Urothelium cell line (cell line): ENCODE measurements around the gene NFYA.

Experiments used
- DNase-seq: peaks from one replicate; pipeline ENCODE4 v3.0.0; 2011; ENCODE audit warnings: low spot score, mixed read lengths
- FAIRE-seq: peaks from 2 replicates; lab custom pipeline; 2011; peaks lifted over from hg19 to GRCh38; lab: Jason Lieb, UNC

Gene NFYA

GRCh38 chr6:41072836-41073202 lies at the start of gene NFYA:
Gene NFYA, plus strand, starts transcription at chr6:41072974. Its CDS starts 6,116 bp downstream, at chr6:41079090.
- FAIRE-seq (peak; percentile 95), DNase-seq (no peak)

GRCh38 chr6:41023114-41023513 lies 49.7 kb upstream of the NFYA start:
- FAIRE-seq (no peak), DNase-seq (no peak)

GRCh38 chr6:41025966-41026530 lies 46.7 kb upstream of the NFYA start:
- no peak for FAIRE-seq
- DNase-seq, result no peak

GRCh38 chr6:41027241-41027640 lies 45.5 kb upstream of the NFYA start:
- DNase-seq (no peak), FAIRE-seq (no peak)

GRCh38 chr6:41027799-41028560 lies 44.8 kb upstream of the NFYA start:
- FAIRE-seq, result peak; percentile 27
- peak; percentile 91 for DNase-seq

- DNase-seq (no peak), FAIRE-seq (no peak)
Observed at GRCh38 chr6:41028561-41029412, 44.0 kb upstream of the NFYA start.

- FAIRE-seq, result no peak
- DNase-seq, result no peak
Observed at GRCh38 chr6:41032830-41033229, 39.9 kb upstream of the NFYA start.

GRCh38 chr6:41033776-41034175 lies 39.0 kb upstream of the NFYA start:
- FAIRE-seq (no peak), DNase-seq (no peak)

- DNase-seq (peak; percentile 30), FAIRE-seq (no peak)
Observed at GRCh38 chr6:41036186-41036585, 36.6 kb upstream of the NFYA start.

- DNase-seq, result no peak
- FAIRE-seq, result no peak
Observed at GRCh38 chr6:41036601-41037000, 36.2 kb upstream of the NFYA start.

GRCh38 chr6:41037107-41037900 lies 35.5 kb upstream of the NFYA start:
- no peak for FAIRE-seq

GRCh38 chr6:41038205-41038604 lies 34.6 kb upstream of the NFYA start:
- FAIRE-seq, result no peak
- no peak for DNase-seq

More at GRCh38 chr6:41037107-41037900, 35.5 kb upstream of the NFYA start:
- DNase-seq, result no peak

- FAIRE-seq (no peak), DNase-seq (peak; percentile 59)
Observed at GRCh38 chr6:41039060-41039998, 33.4 kb upstream of the NFYA start, which contains the start of gene UNC5CL. Gene UNC5CL, minus strand, starts transcription at chr6:41039221. Its CDS starts 4,147 bp downstream, at chr6:41035074.

- FAIRE-seq, result no peak
- peak; percentile 69 for DNase-seq
Observed at GRCh38 chr6:41040101-41040939, 32.5 kb upstream of the NFYA start.

GRCh38 chr6:41040940-41041536 lies 31.7 kb upstream of the NFYA start:
- DNase-seq (no peak), FAIRE-seq (no peak)

GRCh38 chr6:41042226-41043055 lies 30.3 kb upstream of the NFYA start, which contains the start of gene TSPO2:
Gene TSPO2, plus strand, starts transcription at chr6:41042467. Its CDS starts 519 bp downstream, at chr6:41042986.
- DNase-seq (no peak), FAIRE-seq (no peak)

GRCh38 chr6:41043151-41043550 lies 29.6 kb upstream of the NFYA start:
- FAIRE-seq, result no peak
- no peak for DNase-seq
